GM21381 (cell line): ENCODE measurements around the gene CNNM2.
A peak's percentile ranks its signal among the peaks of the same experiment; 100 is the strongest.
"Not testable (repeated sequence)": the region's sequence is repeated elsewhere in the genome, so short reads cannot be mapped to it uniquely, and the experiment has no call there.

Experiments used
- ATAC-seq: cut with Tn5 transposase; IDR thresholded peaks from one replicate; pipeline ENCODE4 v1.9.1; 2021; ENCODE audit warnings: mild to moderate bottlenecking, moderate library complexity; ENCODE audit not compliant: unreplicated experiment

CNNM2 gene

DNA sequence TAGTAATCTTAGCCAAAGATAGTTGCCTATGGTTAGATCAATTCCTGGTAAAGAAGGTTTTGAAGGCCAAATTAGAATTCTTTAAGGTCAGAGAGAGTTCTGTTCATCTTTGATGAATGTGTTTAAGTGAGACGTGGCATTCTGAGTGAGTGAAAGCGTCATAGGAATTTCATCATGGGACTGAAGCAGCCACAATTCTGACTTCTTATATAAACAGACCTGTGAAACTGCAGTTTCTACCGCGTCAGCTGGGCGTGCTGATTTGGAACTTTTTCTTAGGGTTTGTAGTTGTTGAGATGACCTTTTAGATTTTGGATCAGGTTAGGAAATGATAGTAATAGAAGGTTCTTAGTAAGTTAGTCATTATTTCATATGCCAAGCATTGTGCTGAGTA lies 103.8 kb downstream of the CNNM2 start:
- ATAC-seq: no peak

DNA sequence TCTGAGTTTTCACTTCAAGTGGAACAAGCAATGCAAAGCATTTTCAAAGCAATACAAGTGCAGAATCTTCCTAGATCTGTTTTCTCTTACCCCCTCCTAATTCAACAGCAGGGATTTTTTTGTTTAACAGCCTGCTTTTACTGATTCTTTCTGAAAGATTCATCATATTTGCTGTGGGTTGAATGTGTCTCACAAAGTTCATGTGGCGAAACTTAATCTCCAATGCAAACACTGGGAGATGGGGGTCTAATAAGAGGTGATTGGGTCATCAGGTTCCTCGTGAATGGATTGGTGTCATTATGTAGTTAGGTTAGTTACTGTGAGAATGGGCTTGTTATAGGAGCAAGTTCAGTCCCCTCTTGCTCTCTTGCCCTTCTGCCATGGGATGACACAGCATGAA lies 107.6 kb downstream of the CNNM2 start:
- no peak for ATAC-seq

DNA sequence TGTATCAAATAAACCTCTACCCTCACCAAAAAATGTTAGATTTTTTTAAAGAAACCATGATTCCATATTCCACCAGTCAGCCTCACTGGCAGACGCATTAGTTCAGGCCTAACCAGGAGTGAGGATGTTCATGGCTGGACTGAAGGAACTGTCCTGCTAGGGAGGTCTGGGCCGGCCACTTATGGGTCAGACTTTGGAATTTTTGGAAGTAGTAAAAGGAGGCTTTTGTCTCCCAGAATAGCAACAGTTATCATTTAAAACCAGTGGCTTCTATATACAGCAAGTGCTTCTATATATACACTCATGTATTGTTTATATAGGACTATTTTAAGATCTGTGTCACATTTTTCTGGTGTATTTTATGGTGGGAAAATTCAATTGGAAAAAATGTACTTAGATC lies 120.5 kb downstream of the CNNM2 start:
- no peak for ATAC-seq

DNA sequence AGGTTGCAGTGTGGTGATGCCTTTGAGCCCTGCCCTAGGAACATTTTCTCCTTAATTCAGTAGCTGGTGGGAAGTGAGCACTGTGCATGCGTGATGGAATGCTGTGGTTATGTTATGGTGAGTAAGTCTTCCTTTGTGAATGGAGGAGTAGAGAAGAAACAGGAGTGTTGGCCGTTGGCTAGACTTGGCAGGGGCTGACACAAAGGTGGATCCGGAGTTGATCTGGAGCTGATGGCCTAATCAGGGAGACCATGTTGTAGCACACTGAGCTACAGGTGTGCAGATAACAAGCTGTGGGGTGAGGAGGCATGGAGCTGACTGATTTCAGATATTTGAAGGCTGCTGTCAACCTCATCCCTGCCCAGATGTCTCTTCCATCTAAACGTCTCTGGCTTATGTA lies 122.3 kb downstream of the CNNM2 start:
- no peak for ATAC-seq

DNA sequence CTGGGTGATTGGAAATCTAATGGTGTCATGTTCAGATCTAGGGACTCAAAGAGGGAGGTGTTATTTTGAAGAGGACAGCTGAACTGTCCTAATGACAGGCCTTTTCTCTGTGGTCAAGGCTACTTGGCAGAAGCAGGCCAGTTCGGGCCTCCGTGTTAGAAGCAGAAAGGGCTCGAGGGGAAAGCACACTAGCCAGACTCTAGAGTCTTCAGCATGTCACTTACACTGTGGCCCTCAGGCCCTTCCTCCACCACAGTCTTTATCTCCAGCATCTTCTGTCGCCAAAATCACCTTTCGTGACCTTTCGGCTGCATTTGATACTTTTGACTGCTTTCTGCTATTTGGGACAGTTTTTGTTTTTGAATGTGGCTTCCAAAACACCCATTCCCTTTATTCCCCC lies 123.3 kb downstream of the CNNM2 start:
- no peak for ATAC-seq

DNA sequence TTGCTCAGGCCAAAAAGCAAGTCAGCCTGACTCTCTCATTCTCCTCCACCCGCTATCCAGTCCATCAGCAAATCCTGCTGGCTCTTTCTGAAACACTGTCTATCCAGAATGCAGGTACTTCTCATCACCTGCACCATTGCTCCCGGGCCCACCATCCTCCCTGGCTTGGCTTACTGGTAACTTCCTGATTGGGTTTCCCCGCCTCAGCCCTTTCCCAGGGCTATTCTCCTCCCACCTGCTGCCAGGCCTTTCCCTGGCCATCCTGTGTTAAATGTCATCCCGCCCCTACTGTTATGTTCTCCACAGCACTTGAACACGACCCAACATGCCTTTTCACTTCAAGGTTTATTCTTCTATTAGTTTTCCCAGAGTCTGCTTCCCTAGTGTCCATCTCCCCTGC lies 124.0 kb downstream of the CNNM2 start:
- ATAC-seq: no peak

DNA sequence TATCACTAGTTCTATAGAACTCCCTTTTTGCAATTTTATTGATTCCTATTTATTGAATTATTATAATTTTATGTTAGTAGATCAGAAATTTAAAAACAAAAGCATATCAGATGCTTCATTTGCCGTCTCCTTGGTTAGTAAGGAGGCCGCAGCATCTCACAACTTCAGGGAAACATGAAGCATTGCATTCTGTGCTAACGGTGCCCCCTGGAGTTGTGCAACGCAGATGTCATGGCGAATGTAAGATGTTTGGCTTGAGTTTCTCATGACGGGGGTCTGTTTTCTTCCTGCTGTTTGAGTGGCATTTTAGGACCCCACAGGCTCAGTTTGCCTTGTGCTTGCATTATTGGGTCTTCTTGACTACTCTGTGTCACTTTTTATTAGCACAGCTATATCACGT lies 124.8 kb downstream of the CNNM2 start:
- no peak for ATAC-seq

DNA sequence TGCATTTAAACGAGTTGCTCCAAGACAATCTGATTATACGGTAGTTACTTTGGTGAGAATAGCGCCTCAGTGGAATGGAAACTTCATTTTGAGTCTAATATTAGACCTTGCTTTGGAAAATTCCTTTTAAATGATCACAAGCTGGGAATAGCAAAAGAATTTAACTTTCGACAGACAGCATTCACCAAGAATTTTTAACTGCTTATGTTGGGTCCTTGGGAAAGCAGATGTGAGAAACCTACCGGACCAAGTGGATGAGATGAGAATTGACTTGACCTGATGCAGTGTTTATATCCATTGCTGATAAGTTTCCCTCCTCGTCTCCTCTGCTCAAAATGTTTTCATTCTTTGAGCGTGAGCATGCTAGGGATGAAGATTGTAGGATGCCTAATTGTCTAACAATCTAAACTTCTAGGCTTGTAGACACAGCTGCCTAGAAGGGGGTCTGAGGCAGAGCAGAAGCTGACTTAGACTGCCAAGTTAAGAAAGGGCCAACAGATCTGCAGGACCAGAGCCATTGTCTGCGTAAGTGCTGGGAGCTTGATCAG lies 126.9 kb downstream of the CNNM2 start:
- ATAC-seq: no peak

DNA sequence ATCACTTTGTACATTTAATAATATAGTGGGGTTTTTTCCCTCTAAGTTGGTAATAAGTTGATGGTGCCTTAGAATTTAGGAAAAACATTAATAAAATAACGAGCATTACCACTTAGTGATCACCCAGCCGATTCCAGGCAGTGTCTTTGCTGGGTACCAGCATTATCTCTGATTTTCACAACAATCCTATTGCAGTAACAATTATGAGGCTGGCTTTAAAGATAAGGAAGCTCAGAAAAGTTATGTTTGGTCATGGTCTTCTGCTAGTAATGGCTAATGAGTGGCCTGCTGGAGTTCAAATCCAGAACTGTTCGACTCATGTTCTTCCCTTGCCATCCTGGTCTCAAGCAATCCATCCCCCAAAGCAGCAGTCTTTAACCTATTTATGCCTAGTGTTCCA lies 127.9 kb downstream of the CNNM2 start:
- ATAC-seq: no peak

DNA sequence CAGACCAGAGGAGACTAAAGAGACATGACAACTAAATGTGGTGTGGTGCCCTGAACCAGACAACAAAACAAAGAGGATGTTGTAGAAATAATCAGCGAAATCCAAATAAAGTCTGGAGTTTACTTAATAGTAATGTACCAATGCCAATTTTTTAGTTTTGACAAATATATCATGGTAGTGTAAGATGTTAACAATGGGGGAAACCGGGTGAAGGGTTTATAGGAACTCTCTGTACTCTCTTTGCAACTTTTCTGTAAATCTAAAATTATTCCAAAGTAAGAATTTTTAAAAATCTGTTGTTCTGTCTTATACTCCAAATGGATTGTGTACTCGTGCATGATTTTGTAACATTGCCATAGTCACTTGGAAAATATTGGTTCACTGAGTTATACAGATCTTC lies 129.3 kb downstream of the CNNM2 start:
- ATAC-seq: no peak

DNA sequence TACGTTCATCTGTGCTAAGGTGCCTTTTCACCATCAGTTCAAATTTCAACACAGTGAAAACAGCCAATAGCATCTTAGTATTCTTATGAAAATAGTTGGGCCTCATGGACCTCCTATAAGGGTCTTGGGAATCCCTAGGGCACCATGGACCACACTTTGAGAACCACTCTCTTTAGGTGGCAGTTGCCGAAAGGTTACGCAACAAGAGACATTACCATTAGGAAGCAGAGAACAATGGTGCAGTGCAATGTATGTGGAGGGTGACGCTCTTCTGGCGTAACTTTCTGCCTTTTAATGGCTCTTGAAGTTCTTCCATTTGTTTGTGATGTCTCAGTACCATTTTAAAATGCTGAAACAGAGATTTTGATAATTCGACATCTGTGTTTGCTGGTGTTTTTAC lies 131.1 kb downstream of the CNNM2 start:
- ATAC-seq: no peak

DNA sequence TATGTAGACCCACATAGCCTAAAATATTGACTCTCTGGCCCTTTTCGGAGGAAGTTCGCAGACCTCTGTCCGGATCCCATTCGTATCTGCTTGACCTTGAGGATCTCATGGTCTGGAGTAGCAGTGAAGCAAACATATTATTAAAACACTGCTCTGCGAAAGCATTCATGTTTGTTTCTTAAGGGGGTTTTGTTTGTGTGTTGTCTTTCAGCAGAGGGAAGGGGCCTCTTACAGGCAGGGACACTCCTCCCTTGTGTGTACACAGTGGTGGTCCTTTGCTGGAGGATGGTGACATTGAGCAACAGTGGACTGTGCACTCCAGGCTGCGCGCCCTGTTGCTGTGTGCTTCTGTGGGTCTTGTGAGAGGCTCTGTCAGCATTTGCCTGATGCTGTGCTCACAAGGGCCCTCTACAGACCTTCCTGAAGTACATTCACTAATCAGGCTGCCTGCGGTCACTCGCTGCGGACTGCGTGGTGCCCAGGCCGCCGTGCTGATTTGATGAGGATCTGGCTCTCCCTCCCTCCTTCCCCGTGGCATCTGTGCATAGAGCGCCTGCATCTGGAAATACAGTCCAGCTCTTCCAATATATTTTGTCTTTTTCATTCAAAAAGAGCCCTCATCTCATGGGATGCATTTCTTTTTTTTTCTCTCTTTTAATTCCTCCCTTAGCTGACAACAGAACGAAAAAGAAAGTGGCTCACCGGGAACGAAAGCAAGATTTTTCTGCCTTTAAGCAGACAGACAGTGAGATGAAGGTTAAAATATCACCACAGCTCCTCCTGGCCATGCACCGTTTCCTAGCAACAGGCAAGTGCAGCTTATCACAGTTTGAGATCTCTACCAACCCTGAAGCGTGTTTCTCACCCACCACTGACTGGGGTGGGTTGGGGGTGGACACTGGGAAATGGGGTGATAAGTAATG lies 135.8 kb downstream of the CNNM2 start:
- ATAC-seq: peak; percentile 91

DNA sequence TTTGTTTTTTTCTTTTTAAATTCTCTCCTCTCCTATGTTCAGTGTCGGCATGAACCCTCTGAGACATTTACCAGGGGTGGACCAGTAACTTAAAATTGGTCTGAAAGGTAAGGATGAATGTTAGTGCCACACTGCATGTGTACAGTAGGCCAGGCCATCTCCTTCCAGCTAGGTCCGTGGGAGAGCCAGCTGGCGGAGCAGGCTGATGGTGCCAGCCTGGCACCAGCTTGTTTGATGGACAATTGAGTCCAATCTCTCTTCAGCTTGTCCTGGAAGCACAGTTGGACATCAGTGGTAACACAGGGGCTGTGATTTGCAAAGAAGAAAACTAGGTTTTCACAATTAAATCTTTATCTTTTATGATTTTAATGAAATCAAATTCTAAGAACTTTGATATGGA lies 136.5 kb downstream of the CNNM2 start:
- no peak for ATAC-seq

DNA sequence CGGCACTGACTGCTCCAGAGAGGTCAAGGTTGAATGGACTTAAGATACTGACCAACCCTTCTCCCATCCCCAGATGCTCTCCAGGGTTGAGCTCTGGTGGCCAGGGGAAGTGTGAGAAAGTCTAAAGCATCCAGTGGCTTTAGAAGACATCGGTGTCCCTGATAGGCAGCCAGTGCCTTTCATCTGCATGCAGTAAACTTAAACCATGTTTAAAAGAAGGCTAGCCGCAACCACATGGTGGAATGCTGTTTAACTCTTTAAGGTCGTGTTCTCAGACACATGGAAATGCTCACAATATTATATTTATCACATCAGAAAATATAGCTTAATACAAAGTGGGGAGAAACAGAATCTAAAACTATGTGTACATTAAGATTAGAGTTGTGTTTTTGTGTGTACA lies 137.0 kb downstream of the CNNM2 start:
- ATAC-seq: no peak

DNA sequence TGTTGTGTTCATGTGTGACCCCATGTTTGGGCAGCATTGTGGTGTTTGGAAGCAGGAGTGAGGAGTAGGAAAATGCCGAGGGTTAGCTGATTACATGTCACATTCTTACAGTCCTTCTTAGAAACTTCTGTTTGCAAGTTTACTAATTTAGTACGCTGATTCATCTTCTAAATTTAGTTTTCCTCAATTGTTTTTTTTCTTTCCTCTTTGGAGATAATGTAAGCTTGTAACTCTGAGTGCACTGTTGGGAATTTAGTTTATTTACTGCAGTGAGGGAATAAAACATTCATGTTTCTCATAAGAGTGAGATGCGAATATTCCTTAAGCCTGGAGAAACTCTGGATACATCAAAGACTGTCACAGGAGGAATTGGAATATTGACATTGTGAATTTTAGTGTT lies 139.9 kb downstream of the CNNM2 start:
- no peak for ATAC-seq

DNA sequence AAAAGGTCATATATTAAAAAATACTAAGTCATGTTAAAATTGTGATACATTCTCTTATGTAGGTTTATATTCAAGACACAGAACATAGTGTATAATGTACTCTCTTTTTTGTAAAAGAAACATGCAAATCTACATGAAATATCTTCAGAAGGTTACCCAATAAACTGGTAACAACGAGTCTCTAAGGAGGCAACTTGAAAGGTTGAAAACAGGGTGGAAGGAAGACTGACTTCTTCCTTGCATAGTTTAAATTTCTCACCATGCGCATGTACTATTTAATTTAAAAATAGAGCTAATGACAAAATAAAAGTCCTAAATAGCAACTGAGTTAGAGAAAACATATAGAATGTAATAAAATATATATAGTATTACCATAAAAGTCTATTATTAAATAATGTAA lies 142.5 kb downstream of the CNNM2 start:
- no peak for ATAC-seq

DNA sequence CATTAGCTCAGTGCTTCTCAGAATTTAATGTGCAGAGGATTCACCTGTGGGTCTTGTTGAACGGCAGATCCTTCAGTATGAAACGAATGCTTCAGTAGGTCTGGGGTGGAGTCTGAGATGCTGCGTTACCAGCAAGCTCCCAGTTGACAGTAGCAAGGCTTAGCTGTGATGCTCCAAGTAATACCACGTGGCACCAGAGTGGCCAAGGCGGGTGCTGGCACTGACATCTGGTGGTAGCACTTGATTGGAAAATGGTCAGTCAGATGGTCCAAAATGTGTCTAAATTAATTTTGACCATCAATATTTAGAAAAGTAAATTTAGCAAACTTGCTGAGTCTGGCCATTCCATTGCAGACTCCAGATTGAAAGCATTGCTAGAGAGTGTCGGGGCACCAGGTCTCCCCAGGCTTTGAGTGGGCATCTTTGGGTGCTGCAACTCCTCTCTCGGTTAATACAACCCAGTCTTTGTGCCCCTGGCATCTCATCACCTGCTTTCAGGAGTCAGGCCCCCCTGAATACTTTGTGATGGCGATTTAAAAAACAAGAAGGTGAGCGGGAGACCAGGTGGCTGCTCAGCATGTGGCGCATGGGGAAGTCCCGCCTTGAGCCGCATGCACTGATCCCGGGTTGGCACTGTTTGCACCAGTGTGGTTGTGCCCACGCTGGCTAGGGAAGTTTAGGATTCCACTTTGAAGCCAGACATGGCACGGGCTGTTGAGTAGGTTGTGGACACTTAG lies 144.9 kb downstream of the CNNM2 start:
- no peak for ATAC-seq

DNA sequence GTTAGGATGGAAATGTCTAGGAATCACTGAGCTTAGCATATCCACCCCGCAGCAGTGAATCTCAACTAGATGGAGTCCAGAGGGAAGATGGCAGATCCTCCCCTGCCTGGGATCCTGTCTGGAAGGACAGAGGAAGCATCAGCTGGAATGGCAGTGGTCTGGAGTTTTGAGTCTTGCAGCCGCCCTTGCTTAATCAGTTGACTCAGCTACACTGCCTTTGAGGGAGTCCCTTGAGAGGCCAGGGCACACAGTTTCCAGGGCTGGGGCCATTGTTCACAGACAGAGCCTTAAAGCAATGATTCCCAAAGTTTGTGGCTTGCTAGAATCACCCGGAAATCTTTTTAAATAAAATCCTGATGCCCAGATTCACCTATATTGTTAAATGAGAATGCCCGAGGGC lies 146.9 kb downstream of the CNNM2 start:
- ATAC-seq: no peak

DNA sequence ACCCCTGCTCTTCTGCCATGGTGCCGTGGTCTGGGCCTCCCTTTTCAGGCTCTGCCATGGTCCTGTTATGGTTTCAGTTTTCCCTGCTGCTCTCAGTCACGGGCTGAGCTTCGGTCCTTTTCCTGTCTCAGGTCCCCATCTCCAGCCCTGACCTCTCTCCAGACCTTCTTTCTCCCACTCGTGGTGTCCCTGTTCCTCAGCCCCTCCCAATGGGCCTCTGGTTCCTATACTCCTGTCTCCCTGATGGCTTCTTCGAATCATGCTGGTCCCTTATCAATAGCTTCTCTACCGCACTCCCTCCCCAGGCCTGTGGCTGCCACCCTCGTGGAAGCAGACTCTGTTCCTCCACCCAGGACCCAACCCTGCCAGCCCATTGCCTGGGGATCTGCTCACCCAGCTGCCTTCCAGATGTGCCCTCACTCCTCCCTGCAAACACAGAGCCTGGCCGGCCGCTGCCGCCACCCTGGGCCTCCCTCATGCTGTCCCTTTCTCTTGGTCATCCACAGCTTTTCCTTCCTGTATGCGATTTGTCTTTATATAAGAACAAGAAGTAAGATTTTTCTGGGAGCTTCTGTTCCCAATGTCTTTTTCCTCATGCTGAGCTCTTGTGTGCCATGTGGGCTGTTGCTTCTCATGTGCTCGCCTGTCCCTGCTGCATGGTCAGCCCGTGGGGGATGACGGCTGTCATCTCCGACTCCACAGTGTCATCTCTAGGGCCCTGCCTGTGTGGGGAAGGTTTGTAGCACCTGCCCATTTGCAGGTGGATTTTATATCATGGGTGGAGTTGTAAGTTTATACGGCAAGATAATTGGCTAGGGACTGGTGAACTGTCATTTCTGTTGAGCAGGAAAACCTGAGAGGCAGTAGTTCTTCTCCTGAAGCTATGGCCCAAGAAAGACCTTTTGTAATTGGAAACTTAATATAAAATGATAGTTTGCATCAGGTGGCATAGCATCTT lies 148.3 kb downstream of the CNNM2 start:
- ATAC-seq: no peak

DNA sequence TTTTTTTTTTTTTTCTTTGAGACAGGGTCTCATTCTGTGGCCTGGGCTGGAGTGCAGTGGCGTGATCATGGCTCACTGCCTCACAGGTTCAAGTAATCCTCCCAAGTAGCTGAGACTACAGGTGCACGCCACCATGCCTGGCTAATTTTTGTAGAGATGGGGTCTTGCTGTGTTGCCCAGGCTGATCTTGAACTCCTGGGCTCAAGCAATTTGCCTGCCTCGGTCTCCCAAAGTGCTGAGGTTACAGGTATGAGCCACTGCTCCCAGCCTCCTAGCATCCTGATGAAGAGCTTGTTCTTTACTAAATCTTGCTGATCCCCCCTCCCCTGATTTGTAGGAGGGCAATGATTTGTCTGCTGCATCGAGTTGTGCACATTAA lies 149.0 kb downstream of the CNNM2 start:
- ATAC-seq: not testable (repeated sequence)

DNA sequence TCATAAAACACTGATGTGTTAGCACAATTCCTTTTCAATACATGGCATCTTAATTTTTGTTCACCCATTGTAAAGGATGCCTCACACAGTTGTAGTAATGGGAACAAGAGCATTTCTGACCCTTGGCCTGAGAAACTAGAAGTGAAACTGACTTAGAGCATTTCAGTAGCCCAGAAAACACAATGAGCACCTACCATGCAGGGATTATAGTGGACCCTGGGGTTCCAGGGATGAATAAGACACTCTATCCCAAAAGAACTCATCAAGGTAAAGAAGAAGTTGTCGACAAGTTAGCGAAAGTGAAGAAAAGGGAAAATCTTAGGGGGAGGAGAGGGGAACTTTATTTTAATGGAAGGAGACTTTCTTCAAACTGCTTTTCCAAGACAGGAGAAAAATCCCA lies 149.4 kb downstream of the CNNM2 start:
- ATAC-seq: no peak
